ENCODE results near the gene MCM5. TPM values are rescaled to one million over a fixed set of nuclear protein-coding genes. Genes with fewer than 3 reads are reported as not detected.
"Not testable (repeated sequence)": the region's sequence is repeated elsewhere in the genome, so short reads cannot be mapped to it uniquely, and the experiment has no call there.

Gene MCM5
- total RNA-seq, 1 donor from 2014 or later: 11.9 TPM

DNA sequence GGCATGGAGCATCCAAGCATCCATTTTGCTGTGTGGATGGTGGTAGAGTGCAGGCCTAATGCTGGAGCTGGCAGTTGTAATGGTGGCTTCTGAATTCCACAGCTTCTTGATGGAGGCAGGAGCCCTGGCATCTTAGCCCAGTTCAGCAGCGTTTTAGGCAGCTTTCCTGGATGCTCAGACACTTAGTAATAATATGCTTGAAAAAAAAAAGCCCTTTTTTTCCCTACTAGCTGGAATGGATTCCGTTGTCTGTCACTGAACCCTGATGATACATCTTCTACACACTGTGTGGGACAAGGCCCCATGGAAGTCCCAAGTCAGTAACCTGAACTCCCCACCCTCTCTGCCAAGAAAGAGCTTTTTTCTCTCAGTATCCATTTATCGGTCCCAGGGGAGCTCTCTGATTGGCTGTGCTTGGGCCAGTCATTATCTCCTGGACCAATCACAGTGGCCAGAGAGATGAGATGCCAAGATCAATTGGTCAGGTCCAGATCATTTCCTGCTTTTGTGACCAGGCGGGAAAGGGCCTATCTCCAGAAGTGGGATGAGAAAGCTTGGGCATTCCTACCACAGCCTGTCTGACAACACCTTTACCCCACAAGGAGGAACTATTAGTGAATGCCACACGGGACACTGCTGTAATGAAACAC is 34.2 kb downstream of the MCM5 start:
- DNase-seq: no peak

DNA sequence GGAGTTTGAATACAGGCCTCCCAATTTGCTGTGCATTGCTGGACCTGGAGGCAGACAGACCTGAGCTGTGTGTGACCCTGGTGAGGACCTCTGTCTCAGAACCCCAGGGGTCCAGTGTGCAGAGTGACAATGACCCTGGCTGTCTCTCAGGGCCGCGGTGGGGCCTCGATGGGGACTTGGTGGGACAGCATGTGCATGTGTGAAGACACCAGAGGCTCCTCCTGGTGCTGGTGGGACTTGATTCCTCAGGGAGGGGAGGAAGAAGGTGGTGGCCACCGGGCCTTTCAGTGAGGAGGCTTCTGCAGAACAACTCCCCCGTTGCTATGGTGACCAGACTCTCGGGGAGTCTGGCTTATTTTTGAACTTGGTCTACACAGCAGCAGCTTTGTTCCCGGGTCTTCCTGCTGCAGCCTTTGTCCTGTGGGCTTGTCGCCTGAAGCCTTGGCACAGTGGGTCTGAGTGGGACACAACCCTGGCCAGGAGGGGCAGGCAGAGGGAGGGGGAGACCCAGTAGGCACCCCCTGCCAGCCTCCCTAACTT is 35.3 kb downstream of the MCM5 start:
- no peak for DNase-seq

DNA sequence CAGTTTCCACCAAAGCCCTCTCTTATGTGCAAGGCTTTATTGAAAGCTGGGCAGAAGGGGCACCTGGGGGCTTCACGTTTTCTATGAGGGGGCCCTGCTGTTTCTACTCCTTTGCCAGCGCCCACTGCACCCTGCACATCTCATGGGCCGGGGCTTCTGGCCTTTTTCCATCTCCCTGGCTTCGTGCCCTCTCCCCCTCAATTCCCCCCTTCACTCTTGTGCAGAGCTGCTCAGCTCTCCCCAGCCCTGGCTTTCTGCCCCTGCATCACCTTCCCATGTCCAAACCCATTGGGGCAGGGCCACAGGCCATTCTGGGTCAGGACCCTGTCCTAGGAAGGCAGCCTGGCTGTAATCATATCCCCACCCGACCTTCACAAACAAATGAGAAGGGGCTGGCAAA is 36.5 kb downstream of the MCM5 start:
- no peak for DNase-seq

DNA sequence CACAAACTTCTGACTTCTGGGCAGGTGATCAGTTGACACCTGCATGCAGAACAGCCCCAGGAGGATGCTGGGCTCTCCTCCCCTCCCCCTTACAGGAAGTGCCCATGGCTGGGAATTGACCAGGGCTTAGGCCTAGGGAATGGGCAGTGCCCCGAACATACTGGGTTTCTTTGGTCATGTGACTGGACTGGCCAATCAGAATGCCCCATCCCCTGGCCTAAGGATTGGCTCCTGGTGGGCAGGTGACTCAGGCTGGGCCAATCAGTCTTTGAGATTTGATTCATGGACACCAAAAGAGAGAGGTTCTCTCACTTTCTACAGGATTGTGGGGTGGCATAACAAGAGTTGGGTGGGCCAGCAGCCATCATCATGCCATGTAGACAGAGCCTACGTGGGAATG is 37.1 kb downstream of the MCM5 start:
- no peak for DNase-seq

DNA sequence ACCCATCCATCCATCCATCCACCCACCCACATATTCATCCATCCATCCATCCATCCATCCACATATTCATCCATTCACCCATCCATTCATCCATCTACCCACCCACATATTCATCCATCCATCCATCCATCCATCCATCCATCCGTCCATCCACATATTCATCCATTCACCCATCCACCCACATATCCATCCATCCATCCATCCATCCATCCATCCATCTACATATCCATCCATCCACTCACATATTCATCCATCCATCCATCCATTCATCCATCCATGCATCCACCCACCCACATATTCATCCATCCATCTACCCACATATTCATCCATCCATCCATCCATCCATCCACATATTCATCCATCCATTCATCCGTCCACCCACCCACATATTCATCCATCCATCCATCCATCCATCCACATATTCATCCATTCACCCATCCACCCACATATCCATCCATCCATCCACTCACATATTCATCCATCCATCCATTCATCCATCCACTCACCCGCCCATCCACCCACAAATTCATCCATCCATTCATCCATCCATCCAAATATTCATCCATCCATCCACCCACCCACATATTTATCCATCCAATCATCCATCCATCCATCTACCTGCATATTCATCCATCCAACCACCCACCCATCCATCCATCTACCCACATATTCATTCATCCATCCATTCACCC is 38.9 kb downstream of the MCM5 start:
- not testable (repeated sequence) for DNase-seq

DNA sequence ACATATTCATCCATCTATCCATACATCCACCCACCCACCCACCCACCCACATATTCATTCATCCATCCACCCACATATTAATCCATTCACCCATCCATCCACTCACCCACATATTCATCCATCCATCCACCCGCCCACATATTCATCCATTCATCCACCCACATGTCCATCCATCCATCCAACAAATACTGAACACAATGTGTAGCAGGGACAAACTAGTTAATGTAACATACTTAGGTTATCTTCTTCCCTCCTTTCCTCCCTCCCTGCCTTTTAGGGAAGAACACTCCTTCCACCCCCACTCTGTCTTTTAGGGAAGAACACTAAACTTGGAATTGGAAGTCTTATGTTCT is 39.4 kb downstream of the MCM5 start:
- no peak for DNase-seq

DNA sequence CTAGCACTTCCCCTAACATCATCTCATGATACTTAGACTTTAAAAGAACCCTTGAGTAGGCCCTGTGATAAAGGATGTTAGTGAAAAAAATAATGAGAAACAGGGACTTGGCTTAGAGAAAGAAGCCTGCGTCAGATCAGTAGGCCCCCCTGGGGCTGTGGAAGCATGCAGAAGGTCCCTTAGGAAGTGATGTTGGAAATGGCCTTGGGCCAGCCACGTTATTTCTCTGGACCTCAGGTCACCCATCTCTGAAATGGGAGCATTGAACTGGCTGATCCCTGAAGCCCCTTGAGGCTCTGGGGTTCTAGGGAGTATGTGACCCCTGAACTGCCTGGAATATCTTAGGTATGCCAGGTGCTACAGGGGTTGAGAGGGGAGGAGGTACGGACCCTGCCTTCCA is 40.2 kb downstream of the MCM5 start:
- DNase-seq: no peak

DNA sequence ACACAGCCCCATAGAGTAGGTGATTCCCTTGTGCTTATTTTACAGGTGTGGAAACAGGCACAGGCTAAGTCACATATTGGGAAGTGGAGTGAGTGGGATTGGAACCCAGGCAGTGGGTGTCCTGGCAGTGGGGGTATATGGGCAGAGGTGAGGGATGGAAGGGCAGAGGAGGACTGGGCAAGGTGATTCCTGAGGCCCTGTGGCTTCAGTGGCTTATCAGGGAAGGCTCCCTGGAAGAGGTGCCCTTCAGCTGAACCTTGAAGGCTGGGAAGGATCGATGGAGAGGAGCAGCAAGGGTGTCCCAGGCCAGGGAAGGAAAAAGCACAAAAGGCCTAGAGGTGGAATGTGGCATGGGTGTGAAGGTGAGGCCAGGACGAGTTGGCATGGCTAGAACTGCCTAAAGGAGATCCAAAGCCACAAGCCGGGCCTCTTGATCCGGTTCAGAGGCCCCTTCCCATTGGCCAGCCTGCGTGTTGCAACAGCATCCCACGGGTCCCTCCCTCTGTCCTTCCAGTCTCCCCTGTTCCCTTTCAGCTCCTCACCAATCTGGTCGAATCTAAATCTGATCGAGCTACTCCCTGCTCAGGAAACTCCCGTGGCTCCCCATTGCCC is 41.7 kb downstream of the MCM5 start:
- no peak for DNase-seq

DNA sequence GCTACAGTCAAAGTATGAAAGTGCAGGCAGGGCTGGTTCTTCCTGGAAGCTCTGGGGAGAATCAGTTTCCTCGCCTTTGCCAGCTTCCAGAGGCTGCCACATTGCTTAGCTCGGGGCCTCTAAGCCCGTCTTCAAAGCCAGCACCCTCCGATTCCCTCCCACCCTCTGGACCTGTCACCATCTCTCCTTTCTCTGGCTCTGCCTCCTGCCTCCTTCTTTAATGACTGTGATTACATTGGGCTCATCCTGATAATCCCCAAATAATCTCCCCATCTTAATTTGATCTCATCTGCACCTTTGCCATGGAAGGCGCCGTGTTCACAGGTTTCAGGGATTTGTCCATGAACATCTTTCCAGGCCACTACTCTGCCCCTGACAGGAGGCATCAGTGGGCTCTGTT is 42.5 kb downstream of the MCM5 start:
- no peak for DNase-seq

DNA sequence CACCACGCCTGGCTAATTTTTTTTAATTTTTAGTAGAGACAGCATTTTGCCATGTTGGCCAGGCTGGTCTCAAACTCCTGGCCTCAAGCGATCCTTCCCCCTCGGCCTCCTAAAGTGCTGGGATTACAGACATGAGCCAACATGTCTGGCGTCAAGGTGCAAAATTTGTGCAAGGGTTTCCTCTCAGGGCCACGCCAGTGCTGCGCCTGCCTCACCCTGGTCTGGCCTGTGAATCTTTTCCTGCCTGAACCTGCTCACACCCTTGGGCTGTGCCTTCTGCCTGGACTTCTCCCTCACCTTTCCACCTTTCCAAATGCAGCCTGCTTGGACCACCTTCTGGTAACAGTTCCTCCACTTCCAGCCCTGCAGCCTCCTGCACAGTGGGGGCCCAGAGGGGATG is 43.4 kb downstream of the MCM5 start:
- DNase-seq: no peak

DNA sequence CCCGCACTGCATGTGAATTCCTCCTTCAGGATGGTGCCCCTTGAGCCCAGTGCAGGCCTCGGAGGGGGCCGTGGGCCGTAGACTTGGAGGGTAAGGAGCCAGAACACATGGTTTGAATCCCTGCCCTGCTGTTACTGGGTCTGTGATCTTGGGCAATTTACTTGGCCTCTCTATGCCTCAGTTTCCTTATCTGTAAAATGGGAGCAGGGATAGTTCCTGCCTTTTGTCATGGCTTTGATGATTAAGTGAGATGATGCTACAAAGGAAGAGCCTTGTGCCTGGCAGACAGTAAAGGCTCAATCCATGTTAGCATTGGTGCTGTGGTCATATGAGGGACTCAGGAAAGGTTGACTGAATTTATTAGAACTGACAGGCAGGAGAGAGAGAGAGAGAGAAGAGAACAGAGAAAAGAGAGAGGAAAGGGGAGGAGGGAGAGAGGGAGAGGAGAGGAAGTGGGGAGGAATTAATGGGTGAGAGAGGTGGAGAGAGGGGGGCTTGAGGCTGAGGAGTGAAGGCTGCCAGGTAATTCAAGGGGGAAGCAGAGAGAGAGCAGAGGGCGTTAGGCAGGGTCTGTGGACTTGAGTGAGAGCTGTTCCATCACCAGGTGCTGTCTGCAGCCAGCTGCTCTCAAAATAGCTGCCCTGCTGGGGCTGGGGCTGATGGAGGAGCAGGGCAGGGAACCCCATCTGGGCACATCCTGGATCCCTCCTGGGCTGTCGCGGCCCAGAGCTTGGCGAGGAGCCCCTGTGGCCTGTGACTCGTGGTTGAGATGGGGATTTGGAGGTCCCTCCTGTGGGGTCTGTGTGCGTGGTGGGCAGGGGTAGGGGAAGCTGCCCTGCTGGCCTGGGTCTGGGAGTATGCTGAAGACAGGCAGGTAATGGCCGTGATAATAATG is 44.1 kb downstream of the MCM5 start:
- no peak for DNase-seq

DNA sequence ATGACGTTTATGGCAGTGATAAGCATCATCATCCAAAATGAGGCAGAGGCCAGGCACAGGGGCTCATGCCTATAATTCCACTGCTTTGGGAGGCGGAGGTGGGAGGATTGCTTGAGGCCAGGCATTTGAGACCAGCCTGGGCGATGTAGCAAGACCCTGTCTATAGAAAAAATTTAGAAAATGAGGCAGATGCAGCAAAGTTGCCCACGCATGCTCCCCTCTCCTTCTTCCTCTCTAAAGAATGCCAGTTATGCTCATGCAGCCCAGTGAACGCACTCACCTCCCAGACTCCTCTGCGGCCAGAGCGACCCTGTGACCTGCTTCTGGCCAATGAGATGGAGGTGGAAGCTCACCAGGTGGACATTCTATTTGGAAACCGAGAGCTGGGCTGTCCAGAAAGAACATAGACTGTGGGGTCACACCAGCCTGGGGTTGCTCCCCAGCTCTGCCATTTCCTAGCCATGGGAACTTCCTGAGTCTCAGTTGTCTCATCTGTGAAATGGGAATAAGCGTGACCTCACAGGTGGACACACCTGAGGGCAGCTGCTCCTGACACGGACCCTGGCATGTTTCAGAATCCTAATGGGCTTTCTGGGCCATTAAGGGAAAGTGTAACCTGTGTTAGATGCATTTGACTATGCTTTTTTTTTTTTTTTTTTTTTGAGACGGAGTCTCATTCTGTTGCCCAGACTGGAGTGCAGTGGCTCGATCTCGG is 44.9 kb downstream of the MCM5 start:
- no peak for DNase-seq

DNA sequence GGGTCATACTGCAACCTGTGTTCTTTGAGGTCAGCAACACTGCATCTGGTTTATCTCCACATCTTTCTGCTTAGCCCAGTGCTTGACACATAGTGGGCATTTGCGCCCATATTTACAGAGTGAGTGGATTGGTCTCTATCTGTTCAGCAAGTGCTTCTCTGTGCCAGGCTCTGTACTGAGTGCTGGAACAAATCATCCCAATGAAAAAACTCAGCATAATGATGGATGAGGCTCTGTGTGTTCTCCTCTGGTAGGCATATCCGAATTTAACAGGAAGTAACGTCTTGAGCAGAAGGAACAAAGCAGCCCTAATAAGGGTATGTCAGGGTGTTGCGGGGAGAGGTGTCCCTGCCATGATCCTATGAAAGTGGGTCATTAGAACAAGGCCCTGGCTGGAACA is 46.0 kb downstream of the MCM5 start:
- DNase-seq: no peak

DNA sequence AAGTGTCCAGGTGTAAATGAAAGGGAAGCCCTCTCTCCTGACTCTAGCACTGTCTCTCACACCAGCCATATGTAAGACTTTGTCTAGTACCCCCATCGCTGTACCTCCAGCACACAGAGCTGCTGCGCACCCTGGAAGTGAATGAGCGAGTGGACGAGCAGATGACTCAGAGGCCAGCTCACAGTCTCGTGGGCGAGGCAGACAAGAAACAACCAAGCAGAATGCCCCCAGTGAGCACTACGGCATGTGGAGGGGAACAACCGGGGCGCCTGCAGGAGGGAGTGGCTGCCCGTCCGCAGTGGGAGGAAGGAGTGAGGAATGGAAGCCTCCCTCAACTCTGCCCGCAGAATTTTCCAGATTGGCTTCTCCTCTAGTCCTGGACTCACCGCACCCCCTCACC is 46.4 kb downstream of the MCM5 start:
- peak; percentile 37 for DNase-seq

DNA sequence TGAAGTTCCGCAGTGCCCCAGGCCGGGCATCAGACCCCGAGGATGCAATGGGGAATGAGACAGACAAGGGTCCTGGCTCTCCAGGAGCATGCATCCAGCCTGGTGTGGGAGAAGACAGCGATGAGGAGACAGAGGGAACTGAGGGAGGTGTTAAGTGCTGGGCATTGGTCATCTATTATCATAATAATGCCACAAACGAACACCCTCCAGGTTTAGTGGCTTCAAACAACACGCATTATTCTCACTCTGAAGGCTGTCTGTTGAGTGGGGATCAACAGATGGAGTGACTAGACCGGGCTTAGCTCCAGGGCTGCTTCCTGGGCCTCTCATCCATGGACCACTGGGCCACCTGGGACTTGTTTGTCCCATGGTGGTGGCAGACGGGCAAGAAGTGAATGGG is 48.6 kb downstream of the MCM5 start:
- no peak for DNase-seq

DNA sequence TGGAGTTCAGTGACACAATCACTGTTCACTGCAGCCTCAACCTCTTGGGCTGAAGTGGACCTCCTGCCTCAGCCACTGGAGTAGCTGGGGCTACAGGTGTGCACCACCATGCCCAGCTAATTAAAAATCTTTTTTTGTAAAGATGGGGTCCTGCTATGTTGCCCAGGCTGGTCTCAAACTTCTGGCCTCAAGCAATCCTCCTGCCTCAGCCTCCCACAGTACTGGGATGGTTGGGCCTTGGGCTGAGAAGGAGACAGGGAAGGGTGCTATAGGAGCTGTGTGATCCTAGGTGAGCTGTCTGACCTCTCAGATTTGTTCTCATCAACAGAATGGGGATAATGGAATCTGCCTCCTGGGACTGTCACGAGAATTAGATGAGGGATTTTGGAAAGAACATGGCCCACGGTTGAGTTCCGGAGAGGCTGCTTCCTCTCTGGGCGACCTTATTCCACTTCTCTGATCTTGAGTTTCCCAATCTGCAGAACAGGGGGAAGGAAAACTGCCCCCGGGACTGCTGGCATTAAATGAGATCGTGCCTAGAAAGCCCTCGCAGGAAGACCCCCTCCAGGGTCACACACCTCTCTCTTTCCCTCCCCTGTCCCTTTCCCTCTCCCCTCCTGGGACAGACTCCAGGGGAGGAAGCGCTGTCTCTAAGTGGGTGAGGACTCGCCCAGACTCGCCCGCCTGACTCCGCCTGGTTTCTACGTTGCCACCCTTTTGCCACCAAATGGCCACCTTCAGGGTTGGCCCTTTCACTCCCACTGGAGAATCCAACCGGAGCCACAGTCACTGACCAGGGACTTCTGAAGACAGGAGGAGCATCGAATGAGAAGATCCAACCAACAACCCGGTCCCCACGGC is 50.1 kb downstream of the MCM5 start:
- no peak for DNase-seq

DNA sequence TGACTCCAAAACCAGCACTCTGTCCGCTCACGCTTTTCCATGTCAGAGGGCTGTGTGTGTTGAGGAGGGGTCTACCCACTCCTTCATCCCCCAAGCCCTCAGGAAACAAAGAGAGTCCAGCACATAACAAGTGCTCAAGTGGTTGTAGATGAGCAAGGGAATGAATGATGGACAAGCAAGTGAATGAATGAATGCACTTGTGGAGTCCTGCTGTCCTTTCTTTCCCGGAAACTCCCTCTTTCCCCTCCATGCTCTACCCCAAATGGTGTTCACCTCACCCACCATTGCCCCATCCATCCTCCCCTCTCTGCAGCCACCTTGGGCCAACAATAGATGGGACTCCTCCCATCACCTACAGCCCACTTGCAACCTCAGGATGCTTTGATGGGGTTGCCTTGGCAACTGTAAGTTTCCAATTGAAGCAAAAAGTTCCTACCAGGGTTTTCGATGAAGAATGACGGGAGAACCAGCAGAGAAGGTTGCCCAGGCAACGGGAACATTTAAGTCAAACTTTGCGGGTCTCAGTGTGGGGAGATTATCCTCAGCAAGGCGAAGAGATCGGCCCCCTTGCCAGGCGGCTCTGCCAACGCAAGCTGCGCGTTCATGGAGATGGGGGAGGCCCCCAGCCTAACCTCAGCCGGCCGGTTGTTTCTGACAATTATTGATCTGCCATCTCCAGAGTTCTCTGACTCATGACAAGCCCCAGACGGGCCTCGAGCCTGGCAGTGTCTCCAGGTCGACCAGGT is 51.1 kb downstream of the MCM5 start:
- no peak for DNase-seq

DNA sequence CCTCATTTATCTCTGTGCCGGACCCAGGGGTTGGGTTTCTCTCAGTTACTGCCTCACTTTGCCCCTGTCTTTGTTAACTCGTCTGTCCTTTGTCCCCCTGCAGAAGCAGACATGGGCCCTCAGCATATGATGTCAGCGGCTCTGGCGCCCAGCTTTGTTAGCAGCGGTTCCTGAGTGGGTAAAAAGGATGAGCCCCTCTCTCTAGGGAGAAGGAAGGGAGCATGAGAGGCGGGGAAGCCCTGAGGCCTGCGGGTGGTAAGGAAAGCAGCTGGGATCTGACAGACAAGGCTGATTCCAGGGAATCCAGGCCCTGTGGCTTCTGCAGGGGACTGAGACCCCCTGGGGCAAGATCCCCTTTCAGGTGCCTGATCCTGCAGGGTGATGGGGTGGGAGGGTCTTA is 51.7 kb downstream of the MCM5 start:
- DNase-seq: no peak

DNA sequence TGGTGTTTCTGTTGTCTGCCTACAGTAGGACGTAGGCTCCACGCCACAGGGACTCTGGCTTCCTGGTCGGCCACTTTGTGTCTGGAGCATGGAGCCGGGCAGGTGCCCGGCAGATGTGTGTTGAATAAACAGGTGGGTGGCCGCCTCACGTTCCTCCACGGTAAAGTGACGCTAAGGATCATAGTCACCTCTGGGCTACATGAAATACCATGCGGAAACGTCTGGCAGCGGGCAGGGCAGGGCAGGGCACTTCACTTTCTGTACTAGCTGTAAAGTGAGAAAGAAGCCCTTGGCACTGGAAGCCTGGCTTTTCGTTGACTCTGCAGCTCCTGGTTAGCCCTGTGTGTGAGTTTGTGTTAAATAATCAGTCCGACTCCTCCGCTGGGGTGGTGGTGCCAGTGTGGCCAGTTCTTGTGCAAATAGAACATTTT is 52.4 kb downstream of the MCM5 start:
- DNase-seq: no peak

All from occipital lobe (tissue), 2 donors.